Mesendoderm (in vitro differentiated cells): Measurements from ENCODE around the gene PLEKHA5.

ENCODE experiments used
- DNase-seq: peaks from one replicate; pipeline ENCODE4 v3.0.0; 2013
- H2AK5ac ChIP-seq: 2 replicates; pipeline ENCODE4 v1.6.1; 2013; ENCODE audit warnings: low read length, inconsistent platforms
- H2BK120ac ChIP-seq: 2 replicates; pipeline ENCODE4 v1.6.1; 2013; ENCODE audit warnings: low read depth, mild to moderate bottlenecking, low read length, moderate library complexity, mixed read lengths
- H2BK15ac ChIP-seq: replicated peaks from 2 replicates; pipeline ENCODE4 v1.6.1; 2013; ENCODE audit warnings: low read depth, mild to moderate bottlenecking, moderate library complexity
- H2BK5ac ChIP-seq: 2 replicates; pipeline ENCODE4 v1.6.1; 2013; ENCODE audit warnings: low read length, inconsistent platforms
- H3K18ac ChIP-seq: 2 replicates; pipeline ENCODE4 v1.6.1; 2013; ENCODE audit warnings: mild to moderate bottlenecking, low read length, mixed read lengths
- H3K23ac ChIP-seq: one replicate; pipeline ENCODE4 v1.6.1; 2013; ENCODE audit warnings: low read length
- H3K27ac ChIP-seq: 2 replicates; pipeline ENCODE4 v1.5.1; 2013; ENCODE audit warnings: low read depth, mild to moderate bottlenecking, inconsistent platforms, low read length, moderate library complexity
- H3K27me3 ChIP-seq: 2 replicates; pipeline ENCODE4 v1.6.1; 2013; ENCODE audit warnings: low read length, control low read depth, mild to moderate bottlenecking, inconsistent platforms; ENCODE audit not compliant: insufficient read depth, poor library complexity
- H3K36me3 ChIP-seq: 2 replicates; pipeline ENCODE4 v1.6.1; 2013; ENCODE audit warnings: low read length, inconsistent platforms; ENCODE audit not compliant: control insufficient read depth, insufficient read depth
- H3K4ac ChIP-seq: one replicate; pipeline ENCODE4 v1.6.1; 2013; ENCODE audit warnings: low read depth, mild to moderate bottlenecking, low read length, moderate library complexity
- H3K4me1 ChIP-seq: 2 replicates; pipeline ENCODE4 v1.6.1; 2013; ENCODE audit warnings: low read depth, low read length, inconsistent platforms; ENCODE audit not compliant: control insufficient read depth
- H3K4me2 ChIP-seq: 2 replicates; pipeline ENCODE4 v1.6.1; 2013; ENCODE audit warnings: low read length
- H3K4me3 ChIP-seq: 2 replicates; pipeline ENCODE4 v1.5.1; 2013; ENCODE audit warnings: mild to moderate bottlenecking, low read length
- H3K56ac ChIP-seq: one replicate; pipeline ENCODE4 v1.6.1; 2013; ENCODE audit warnings: low read length
- H3K79me1 ChIP-seq: 2 replicates; pipeline ENCODE4 v1.6.1; 2013; ENCODE audit warnings: low read length, inconsistent platforms
- H3K79me2 ChIP-seq: 2 replicates; pipeline ENCODE4 v1.6.1; 2013; ENCODE audit warnings: mild to moderate bottlenecking, low read length; ENCODE audit not compliant: control insufficient read depth, insufficient read depth
- H3K9ac ChIP-seq: 2 replicates; pipeline ENCODE4 v1.6.1; 2013; ENCODE audit warnings: low read length, inconsistent platforms
- H4K5ac ChIP-seq: one replicate; pipeline ENCODE4 v1.6.1; 2013; ENCODE audit warnings: low read length
- H4K8ac ChIP-seq: one replicate; pipeline ENCODE4 v1.6.1; 2013; ENCODE audit warnings: low read depth, mild to moderate bottlenecking, control low read depth, low read length, moderate library complexity
- WGBS: extraction: QIAGEN DNeasy Blood & Tissue Kit; methylation state at CpG from one replicate; pipeline ENCODE4 v1.1.7; 2013; ENCODE audit warnings: low lambda C conversion rate, missing lambda C conversion rate; ENCODE audit not compliant: insufficient coverage; ENCODE audit errors: extremely low coverage; 5-methylcytosine and 5-hydroxymethylcytosine counted together

The PLEKHA5 gene

DNA sequence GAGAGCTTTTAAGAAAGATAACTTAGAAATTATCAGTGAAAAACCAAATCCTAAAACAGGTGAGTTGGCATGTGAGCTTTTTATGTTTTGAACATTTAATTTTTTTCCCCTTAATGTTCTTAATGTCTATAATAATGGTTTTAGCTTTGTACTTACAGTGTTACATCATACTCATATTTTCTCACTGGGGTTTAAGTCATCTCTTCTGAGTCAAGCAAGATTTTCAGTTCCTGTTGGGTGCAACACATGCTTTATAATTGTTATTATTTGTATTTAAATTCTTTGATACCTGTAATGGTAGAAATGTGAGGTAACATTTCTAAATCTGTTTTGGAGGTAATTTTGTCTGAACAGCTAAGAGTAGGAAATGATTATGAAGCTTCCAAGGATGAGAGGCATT lies 113.0 kb downstream of the PLEKHA5 start:
- Histone ChIP-seq H3K79me1 (peaks cover 5% of the 10 kb centered on the region), H3K27ac (no peak overlapping the region), H3K18ac (no peak overlapping the region), H2BK15ac (no peak overlapping the region), H3K56ac (no peak overlapping the region), H3K4me2 (no peak overlapping the region), H3K23ac (no peak overlapping the region), H3K4me3 (no peak overlapping the region), H2BK5ac (no peak overlapping the region), H3K9ac (no peak overlapping the region), H2BK120ac (no peak overlapping the region), H3K27me3 (no peaks in the 10 kb centered on the region), H3K4ac (no peak overlapping the region), H3K36me3 (no peaks in the 10 kb centered on the region), H4K8ac (no peak overlapping the region), H3K4me1 (no peaks in the 10 kb centered on the region), H3K79me2 (peaks cover 4% of the 10 kb centered on the region), H4K5ac (no peak overlapping the region), H2AK5ac (no peak overlapping the region)
- DNase-seq: no peak

DNA sequence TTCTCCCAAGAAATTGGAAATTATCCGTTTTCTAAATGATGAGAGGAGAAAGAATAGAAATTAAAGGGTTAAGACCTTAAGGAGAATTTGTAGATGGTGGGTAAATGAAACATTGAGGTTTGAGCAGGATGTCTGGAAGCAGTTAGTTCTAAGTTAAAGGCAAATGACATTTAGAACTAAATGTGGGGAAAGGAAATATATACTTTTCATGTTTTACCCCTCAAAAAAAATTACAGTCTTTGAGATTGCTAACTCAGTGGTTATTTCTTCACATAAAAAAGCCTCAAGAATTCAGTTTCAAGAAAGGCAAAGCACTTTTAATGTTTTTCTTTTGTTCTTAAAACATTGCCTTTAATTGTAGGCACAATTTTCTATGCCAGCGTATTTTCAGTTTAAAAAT lies 114.0 kb downstream of the PLEKHA5 start:
- H3K79me1 ChIP-seq: peaks cover 7% of the 10 kb centered on the region
- H2BK120ac ChIP-seq: no peak overlapping the region
- H2BK5ac ChIP-seq: no peak overlapping the region
- H4K8ac ChIP-seq: no peak overlapping the region
- no peak overlapping the region for H3K4me3 ChIP-seq
- H3K27me3 ChIP-seq: no peaks in the 10 kb centered on the region
- H2BK15ac ChIP-seq: no peak overlapping the region
- H3K4ac ChIP-seq: no peak overlapping the region
- H3K23ac ChIP-seq: no peak overlapping the region
- no peak overlapping the region for H2AK5ac ChIP-seq
- no peak for DNase-seq
- H3K4me1 ChIP-seq: no peaks in the 10 kb centered on the region
- no peak overlapping the region for H4K5ac ChIP-seq
- H3K56ac ChIP-seq: no peak overlapping the region
- WGBS: no CpG with 5 or more reads among the region's 2 CpGs
- H3K79me2 ChIP-seq: peaks cover 7% of the 10 kb centered on the region
- H3K9ac ChIP-seq: no peak overlapping the region
- no peak overlapping the region for H3K27ac ChIP-seq
- no peak overlapping the region for H3K4me2 ChIP-seq
- H3K36me3 ChIP-seq: no peaks in the 10 kb centered on the region
- no peak overlapping the region for H3K18ac ChIP-seq

DNA sequence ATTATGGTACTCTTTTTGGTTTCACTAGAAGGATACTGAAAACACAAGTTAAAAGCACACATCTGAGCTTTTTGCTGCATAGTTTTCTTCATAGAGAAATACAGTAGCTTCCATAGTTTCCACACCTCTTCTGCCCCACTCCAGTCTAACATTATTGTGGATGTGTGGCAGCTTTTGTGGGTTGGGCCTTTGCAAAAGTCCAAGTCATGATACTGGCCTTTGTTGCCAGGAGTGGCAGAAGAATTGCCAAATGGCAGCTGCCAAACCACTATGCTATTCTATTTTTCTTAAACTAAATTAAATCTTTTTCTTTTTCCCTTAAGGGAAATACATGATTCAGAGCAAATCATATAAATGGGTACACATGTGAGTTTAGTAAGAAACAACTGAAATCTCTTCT lies 114.8 kb downstream of the PLEKHA5 start:
- Histone ChIP-seq H3K79me1 (peaks cover 8% of the 10 kb centered on the region), H3K4me3 (no peak overlapping the region), H4K5ac (no peak overlapping the region), H3K27me3 (no peaks in the 10 kb centered on the region), H3K56ac (no peak overlapping the region), H3K36me3 (no peaks in the 10 kb centered on the region), H3K4me1 (no peaks in the 10 kb centered on the region), H3K4me2 (no peak overlapping the region), H3K79me2 (peaks cover 7% of the 10 kb centered on the region), H3K27ac (no peak overlapping the region), H3K23ac (no peak overlapping the region), H4K8ac (no peak overlapping the region), H3K9ac (no peak overlapping the region), H2BK5ac (no peak overlapping the region), H2AK5ac (no peak overlapping the region), H3K4ac (no peak overlapping the region), H2BK15ac (no peak overlapping the region), H3K18ac (no peak overlapping the region), H2BK120ac (no peak overlapping the region)
- no peak for DNase-seq

DNA sequence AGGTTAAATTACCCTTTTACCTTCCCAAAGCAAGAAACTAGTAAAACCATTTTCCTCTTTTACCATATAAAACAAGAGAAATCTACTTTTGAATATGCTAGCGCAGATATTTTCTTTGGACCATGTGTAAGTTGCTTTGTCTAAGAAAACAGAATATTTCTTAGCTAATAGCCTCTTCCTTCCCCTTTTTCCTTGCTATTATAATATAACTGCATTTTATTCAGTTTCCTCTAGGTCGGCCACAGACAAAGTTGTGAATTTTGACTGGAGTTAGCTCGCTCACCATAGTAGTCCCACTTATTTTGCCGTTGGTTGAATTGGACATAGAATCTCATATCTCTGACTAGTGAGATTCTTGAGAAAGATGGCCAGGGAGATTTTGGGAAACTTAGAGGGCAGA lies 115.6 kb downstream of the PLEKHA5 start:
- no peak for DNase-seq
- Histone ChIP-seq H3K9ac (no peak overlapping the region), H2BK5ac (no peak overlapping the region), H2AK5ac (no peak overlapping the region), H3K4me3 (no peak overlapping the region), H3K56ac (no peak overlapping the region), H3K36me3 (no peaks in the 10 kb centered on the region), H3K27ac (no peak overlapping the region), H3K23ac (no peak overlapping the region), H3K79me2 (peaks cover 8% of the 10 kb centered on the region), H2BK15ac (no peak overlapping the region), H2BK120ac (no peak overlapping the region), H4K5ac (no peak overlapping the region), H3K18ac (no peak overlapping the region), H3K4me1 (no peaks in the 10 kb centered on the region), H3K4ac (no peak overlapping the region), H3K79me1 (peaks cover 8% of the 10 kb centered on the region), H4K8ac (no peak overlapping the region), H3K4me2 (no peak overlapping the region), H3K27me3 (no peaks in the 10 kb centered on the region)
- WGBS: no CpG with 5 or more reads among the region's 4 CpGs

DNA sequence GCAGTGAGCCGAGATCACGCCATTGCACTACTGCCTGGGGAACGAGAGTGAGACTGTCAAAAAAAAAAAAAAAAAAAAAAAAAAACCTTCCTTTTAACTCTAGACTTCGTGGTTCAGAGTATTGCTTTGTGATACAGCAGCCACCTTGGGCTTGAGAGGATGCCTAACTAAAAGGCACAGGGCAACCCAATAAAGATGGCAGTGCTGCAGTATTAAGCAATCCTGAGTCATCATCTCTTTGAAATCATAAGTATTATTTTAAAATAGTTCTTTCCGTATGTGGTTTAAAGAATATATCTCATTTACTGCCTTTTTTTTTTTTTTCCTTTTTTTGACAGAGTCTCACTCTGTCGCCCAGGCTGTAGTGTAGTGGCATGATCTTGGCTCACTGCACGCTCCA lies 116.1 kb downstream of the PLEKHA5 start:
- H3K56ac ChIP-seq: no peak overlapping the region
- no peak overlapping the region for H4K5ac ChIP-seq
- no peak overlapping the region for H3K9ac ChIP-seq
- no peaks in the 10 kb centered on the region for H3K4me1 ChIP-seq
- no peak overlapping the region for H2BK15ac ChIP-seq
- peaks cover 8% of the 10 kb centered on the region for H3K79me2 ChIP-seq
- no peak overlapping the region for H2BK120ac ChIP-seq
- no peak overlapping the region for H3K18ac ChIP-seq
- H3K27ac ChIP-seq: no peak overlapping the region
- no peak overlapping the region for H4K8ac ChIP-seq
- no peak overlapping the region for H3K4ac ChIP-seq
- DNase-seq: no peak
- H3K4me3 ChIP-seq: no peak overlapping the region
- no peaks in the 10 kb centered on the region for H3K27me3 ChIP-seq
- no peak overlapping the region for H2AK5ac ChIP-seq
- H2BK5ac ChIP-seq: no peak overlapping the region
- no peaks in the 10 kb centered on the region for H3K36me3 ChIP-seq
- WGBS: no CpG with 5 or more reads among the region's 7 CpGs
- H3K79me1 ChIP-seq: peaks cover 8% of the 10 kb centered on the region
- no peak overlapping the region for H3K4me2 ChIP-seq
- H3K23ac ChIP-seq: no peak overlapping the region

DNA sequence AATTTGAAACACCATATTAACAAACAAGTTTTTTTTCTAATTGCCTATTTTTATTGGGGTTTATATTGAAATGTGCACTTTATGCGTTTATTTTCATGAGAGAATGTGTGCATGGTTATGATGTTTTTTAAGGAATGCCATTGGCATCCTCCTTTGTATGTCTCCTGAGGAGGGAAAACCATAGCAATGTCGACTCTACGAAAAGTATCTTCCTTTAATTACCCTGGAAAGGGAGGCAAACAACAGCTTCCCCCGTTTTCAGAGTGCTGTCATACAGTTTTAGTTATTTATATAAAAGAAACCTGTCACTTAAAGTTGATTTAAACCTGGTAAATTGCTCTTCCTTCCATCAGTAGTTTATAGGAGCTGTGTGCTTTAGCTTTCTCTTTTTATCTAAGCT lies 117.4 kb downstream of the PLEKHA5 start:
- Histone ChIP-seq H3K56ac (no peak overlapping the region), H4K5ac (no peak overlapping the region), H3K36me3 (no peaks in the 10 kb centered on the region), H2AK5ac (no peak overlapping the region), H3K27ac (no peak overlapping the region), H3K79me1 (peaks cover 11% of the 10 kb centered on the region), H3K79me2 (peaks cover 8% of the 10 kb centered on the region), H2BK15ac (no peak overlapping the region), H3K18ac (no peak overlapping the region), H3K4ac (no peak overlapping the region), H3K4me1 (no peaks in the 10 kb centered on the region), H3K23ac (no peak overlapping the region), H4K8ac (no peak overlapping the region), H3K4me2 (no peak overlapping the region), H2BK5ac (no peak overlapping the region), H3K9ac (no peak overlapping the region), H2BK120ac (no peak overlapping the region), H3K4me3 (no peak overlapping the region), H3K27me3 (no peaks in the 10 kb centered on the region)
- DNase-seq: no peak
- WGBS: no CpG with 5 or more reads among the region's 4 CpGs
